OCI-LY3 (cell line): ENCODE data around the gene VIPR2.

Experiments used
- H2AFZ ChIP-seq: fragments of 200-600, 300-600 bp; shearing (Covaris generic); 2 replicates; pipeline ENCODE4 v1.6.0; 2014; ENCODE audit warnings: antibody characterized with exemption, low read depth, low read length
- H3K27ac ChIP-seq: fragments of 200-600, 300-600 bp; sonication (generic); 2 replicates; pipeline ENCODE4 v1.5.1; 2014; ENCODE audit warnings: mild to moderate bottlenecking, low read length, moderate library complexity, mixed read lengths
- H3K27me3 ChIP-seq: fragments of 200-600, 300-600 bp; sonication (generic); 2 replicates; pipeline ENCODE4 v1.6.1; 2014; ENCODE audit warnings: low read depth, low read length, mixed read lengths
- H3K36me3 ChIP-seq: fragments of 200-600, 300-600 bp; sonication (generic); replicated peaks from 2 replicates; pipeline ENCODE3; 2014; ENCODE audit warnings: low read depth, low read length, mixed read lengths
- H3K4me1 ChIP-seq: fragments of 300-600, 200-600 bp; sonication (generic); 2 replicates; pipeline ENCODE4 v1.6.1; 2014; ENCODE audit warnings: low read length, mixed read lengths
- H3K4me2 ChIP-seq: fragments of 200-600, 300-600 bp; sonication (generic); 2 replicates; pipeline ENCODE4 v1.6.1; 2014; ENCODE audit warnings: low read length, mixed read lengths
- H3K4me3 ChIP-seq: fragments of 300-600, 200-600 bp; sonication (generic); 2 replicates; pipeline ENCODE4 v1.5.1; 2014; ENCODE audit warnings: antibody characterized with exemption, mild to moderate bottlenecking, low read length, moderate library complexity
- H3K79me2 ChIP-seq: fragments of 300-600, 200-600 bp; shearing (Covaris generic); 2 replicates; pipeline ENCODE4 v1.6.1; 2014; ENCODE audit warnings: mild to moderate bottlenecking, low read length, mixed read lengths
- H3K9ac ChIP-seq: fragments of 300-600, 200-600 bp; shearing (Covaris generic); 2 replicates; pipeline ENCODE4 v1.6.0; 2014; ENCODE audit warnings: mild to moderate bottlenecking, low read length, moderate library complexity
- H3K9me3 ChIP-seq: fragments of 200-600, 300-600 bp; shearing (Covaris generic); 2 replicates; pipeline ENCODE4 v1.6.1; 2014; ENCODE audit warnings: low read length, mixed read lengths; ENCODE audit not compliant: insufficient read depth
- H4K20me1 ChIP-seq: fragments of 200-600, 300-600 bp; sonication (generic); 2 replicates; pipeline ENCODE4 v1.6.1; 2016; ENCODE audit warnings: low read length, mixed read lengths; ENCODE audit not compliant: insufficient read depth
- CTCF ChIP-seq: fragments of 200-600, 300-600 bp; sonication (generic); IDR thresholded peaks from 2 replicates; pipeline ENCODE4 v1.5.1; 2014; ENCODE audit warnings: antibody characterized with exemption, low read length, low read depth
- EZH2phosphoT487 ChIP-seq: fragments of 200-600 bp; shearing (Covaris generic); IDR thresholded peaks from 2 replicates; pipeline ENCODE4 v1.6.1; 2018; ENCODE audit warnings: antibody characterized with exemption, mixed run types, low read depth

The VIPR2 gene

DNA sequence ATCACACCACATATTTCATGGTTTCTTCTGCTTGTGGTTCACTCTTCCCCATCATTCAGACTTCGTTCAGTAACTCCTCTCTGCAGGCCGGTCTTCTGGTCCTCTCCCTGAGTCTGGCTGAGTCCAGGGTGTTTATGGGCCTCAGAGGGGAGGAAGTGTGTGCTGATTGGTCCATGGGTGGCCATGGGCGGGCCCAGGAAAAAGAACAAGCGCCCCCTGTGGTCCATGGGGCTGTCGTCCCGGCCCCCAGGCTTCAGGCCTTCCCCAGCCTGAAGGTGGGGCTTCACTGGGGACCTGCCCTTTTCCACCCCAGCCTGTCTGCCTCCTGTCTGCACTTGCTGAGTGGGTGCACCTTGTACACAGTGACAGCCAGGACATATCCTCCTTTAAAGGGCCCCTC is 123.7 kb downstream of the VIPR2 start:
- Histone ChIP-seq H3K4me3 (no peak overlapping the region), H3K27ac (no peak overlapping the region), H3K4me2 (no peak overlapping the region), H3K9me3 (no peaks in the 10 kb centered on the region), H3K36me3 (no peaks in the 10 kb centered on the region), H3K79me2 (no peaks in the 10 kb centered on the region), H3K4me1 (no peaks in the 10 kb centered on the region), H3K27me3 (no peaks in the 10 kb centered on the region), H2AFZ (no peak overlapping the region), H3K9ac (no peak overlapping the region), H4K20me1 (no peaks in the 10 kb centered on the region)
- TF ChIP-seq CTCF (no peak), EZH2phosphoT487 (no peak)

GRCh38 chr7:159019111-159019510 is 125.6 kb downstream of the VIPR2 start:
- no peaks in the 10 kb centered on the region for H3K36me3 ChIP-seq
- H3K27me3 ChIP-seq = no peaks in the 10 kb centered on the region
- no peak overlapping the region for H3K4me3 ChIP-seq
- H3K4me2 ChIP-seq = no peak overlapping the region
- H2AFZ ChIP-seq = no peak overlapping the region
- no peaks in the 10 kb centered on the region for H4K20me1 ChIP-seq
- H3K79me2 ChIP-seq = no peaks in the 10 kb centered on the region
- no peak overlapping the region for H3K27ac ChIP-seq
- no peak overlapping the region for H3K9ac ChIP-seq
- no peak for TF ChIP-seq EZH2phosphoT487
- TF ChIP-seq CTCF = no peak
- H3K9me3 ChIP-seq = no peaks in the 10 kb centered on the region
- no peaks in the 10 kb centered on the region for H3K4me1 ChIP-seq

- no peaks in the 10 kb centered on the region for H3K4me1 ChIP-seq
Observed at GRCh38 chr7:159017741-159018140, 126.9 kb downstream of the VIPR2 start.

DNA sequence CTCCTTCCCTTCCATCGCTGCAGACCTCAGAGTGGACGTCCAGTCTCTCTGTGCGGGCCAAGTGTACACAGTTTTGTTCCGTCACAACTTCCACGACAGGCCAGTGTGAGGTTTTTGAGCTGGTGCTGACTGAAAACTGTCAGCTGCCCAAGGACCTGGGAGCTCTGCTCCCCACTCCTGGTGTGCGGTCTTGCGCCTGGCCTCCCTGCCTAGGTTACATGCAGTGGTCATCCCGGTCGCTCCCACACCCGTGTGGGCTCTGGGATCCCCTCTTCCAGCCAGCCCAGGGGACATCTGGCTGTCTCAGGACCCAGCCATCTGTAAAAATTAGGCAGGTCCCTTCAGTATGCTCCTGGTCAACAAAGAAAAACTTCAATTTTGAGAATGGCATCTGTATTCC is 127.5 kb downstream of the VIPR2 start:
- Histone ChIP-seq H3K9me3 (no peaks in the 10 kb centered on the region), H3K4me1 (no peaks in the 10 kb centered on the region), H3K27ac (no peak overlapping the region), H3K79me2 (no peaks in the 10 kb centered on the region), H3K27me3 (no peaks in the 10 kb centered on the region), H2AFZ (no peak overlapping the region), H3K36me3 (no peaks in the 10 kb centered on the region), H4K20me1 (no peaks in the 10 kb centered on the region), H3K4me3 (no peak overlapping the region), H3K9ac (no peak overlapping the region), H3K4me2 (no peak overlapping the region)
- TF ChIP-seq EZH2phosphoT487 (no peak), CTCF (no peak)

More at GRCh38 chr7:159017741-159018140, 126.9 kb downstream of the VIPR2 start:
- Histone ChIP-seq H3K27ac (no peak overlapping the region), H3K79me2 (no peaks in the 10 kb centered on the region), H3K27me3 (no peaks in the 10 kb centered on the region), H4K20me1 (no peaks in the 10 kb centered on the region), H2AFZ (no peak overlapping the region), H3K36me3 (no peaks in the 10 kb centered on the region), H3K9ac (no peak overlapping the region), H3K9me3 (no peaks in the 10 kb centered on the region), H3K4me3 (no peak overlapping the region), H3K4me2 (no peak overlapping the region)
- TF ChIP-seq CTCF (no peak), EZH2phosphoT487 (no peak)
